Adrenal gland (tissue), 12 donors: ENCODE measurements around the gene P4HA2. TPM values are rescaled to one million over a fixed set of nuclear protein-coding genes. Genes with fewer than 3 reads are reported as not detected.
"Not testable (repeated sequence)": the region's sequence is repeated elsewhere in the genome, so short reads cannot be mapped to it uniquely, and the experiment has no call there.

ENCODE experiments used
- DNase-seq, 7 donors: peaks; one replicate each; pipeline ENCODE4 v3.0.0-alpha.2; 2019 to 2020
- H3K27ac ChIP-seq, 5 donors: fragments of 200-600 bp; sonication (generic) in 4 of 5; 1 replicate in 3 of 5; 2 replicates in 2 of 5; pipeline versions ENCODE4 v1.5.1 to v1.8.0; 2016 to 2020; ENCODE audit warnings: mild to moderate bottlenecking in 1 of 5
- H3K27me3 ChIP-seq: fragments of 200-600 bp; 2 replicates; pipeline ENCODE4 v1.8.0; 2021
- H3K36me3 ChIP-seq, 2 donors: fragments of 200-600 bp; replicated peaks in 1 of 2; 1 replicate in 1 of 2; 2 replicates in 1 of 2; pipeline versions ENCODE4 v1.5.1 to v1.8.0; 2018 to 2022
- H3K4me1 ChIP-seq, 2 donors: fragments of 200-600 bp; replicated peaks in 1 of 2; 1 replicate in 1 of 2; 2 replicates in 1 of 2; pipeline versions ENCODE4 v1.5.1 to v1.8.0; 2018 to 2021
- H3K4me3 ChIP-seq, 4 donors: fragments of 200-600 bp; sonication (generic) in 3 of 4; one replicate each; pipeline ENCODE4 v1.5.1; 2016 to 2018
- H3K9me3 ChIP-seq, 3 donors: fragments of 200-600 bp; sonication (generic) in 1 of 3; replicated peaks in 1 of 3; 1 replicate in 2 of 3; 2 replicates in 1 of 3; pipeline versions ENCODE4 v1.5.1 to v1.8.0; 2016 to 2021
- CTCF ChIP-seq, 6 experiments: fragments of 450-650 bp in 4 of 6; fragments of 200-600 bp in 2 of 6; sonication (generic) in 1 of 6; IDR thresholded peaks; 1 replicate in 5 of 6; 2 replicates in 1 of 6; pipeline versions ENCODE4 v1.5.1 to v1.8.0; 2016 to 2021; ENCODE audit warnings: antibody characterized with exemption in 6 of 6, mild to moderate bottlenecking in 2 of 6, moderate library complexity in 1 of 6
- POLR2A ChIP-seq, 2 donors: fragments of 450-650 bp; IDR thresholded peaks; one replicate each; pipeline ENCODE4 v1.6.1; 2017; ENCODE audit warnings: antibody characterized with exemption in 2 of 2, mild to moderate bottlenecking in 2 of 2, moderate library complexity in 1 of 2
- WGBS, 4 donors: extraction: QIAGEN DNeasy Blood & Tissue Kit in 2 of 4; methylation state at CpG; one replicate each; pipeline versions ENCODE4 v1.1.5 to v1.1.7; 2013 to 2017; 5-methylcytosine and 5-hydroxymethylcytosine counted together
- intact Hi-C, 2 donors: fragments of 100-400 bp; cut with DNase I; formaldehyde crosslinking; loops; one replicate each; pipeline versions ENCODE4 v1.14.1 to v1.15.0; 2022 to 2023
- microRNA-seq, 3 donors: library from miRNA; unstranded; fragments of <30 nt; microRNA quantifications; one replicate each; pipeline ENCODE4, GENCODE V29; 2017 to 2020
- polyA plus RNA-seq, 3 donors: library from polyadenylated mRNA; stranded (reverse); fragments of 200-250 nt in 2 of 3; fragments of 350-450 nt in 1 of 3; fragmentation: Illumina TruSeq in 1 of 3; extraction: RNeasy Lipid Tissue Mini Kit (QIAGEN cat#74804) in 1 of 3; gene quantifications; one replicate each; pipeline ENCODE4 v1.2.3, GENCODE V29; 2013 to 2014
- small RNA-seq, 2 donors: library from RNA; depleted of rRNA; stranded (forward); fragments of <200 nt; gene quantifications; one replicate each; pipeline ENCODE3, GENCODE V24; 2016
- total RNA-seq, 9 donors: library from RNA; depleted of rRNA in 4 of 9; stranded (reverse); fragments of >200 nt in 4 of 9; fragments of 120-200 nt in 1 of 9; fragmentation: NEBNext Ultra II Directional in 1 of 9; extraction: Animal tissue kit (Norgen Biotek cat#: 25700) in 1 of 9; gene quantifications; one replicate each; pipeline versions ENCODE4 v1.1.0 to v1.2.4, GENCODE V29; 2013 to 2023
- donor health status: healthy with polysubstance abuse.
- donor health status: Bipolar disorder and iron deficiency.
- donor health status: DM: yes; HTN: yes; CAD: no.
- donor health status: DM: no; HTN: no; CAD: no.
- donor health status: DM: no; HTN: no; CAD: no.
- donor health status: DM: yes; HTN: yes; CAD: no.

The P4HA2 gene
- total and polyA plus RNA-seq, 12 donors = 9.9 to 34.0 (median 15.5) TPM

DNA sequence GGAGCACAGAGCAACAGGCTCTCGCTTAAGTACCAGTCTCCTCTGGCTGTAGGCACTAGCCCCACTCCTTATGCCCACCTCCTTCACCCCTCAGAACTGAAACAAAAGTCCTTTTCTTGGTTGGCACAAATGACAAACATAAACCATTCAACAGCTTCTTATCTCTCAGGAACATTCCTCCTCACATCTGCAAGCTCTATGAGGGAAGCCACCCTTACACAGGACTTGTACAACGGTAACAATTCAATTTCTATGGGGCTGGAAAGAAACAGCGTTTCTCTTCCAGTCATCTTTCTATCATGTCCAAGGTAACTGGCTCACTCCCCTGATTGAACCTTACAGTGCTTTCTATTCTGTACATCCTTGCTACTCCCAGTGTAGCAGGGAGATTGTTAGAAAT, 80.0 kb downstream of the P4HA2 start:
- TF ChIP-seq CTCF (IDR thresholded peaks at IDR 0.05) (no peak), POLR2A (IDR thresholded peaks at IDR 0.05) (no peak)
- 62 to 81% (median 75%) methylated on average over 3 of the region's 3 CpGs for WGBS, 4 donors

DNA sequence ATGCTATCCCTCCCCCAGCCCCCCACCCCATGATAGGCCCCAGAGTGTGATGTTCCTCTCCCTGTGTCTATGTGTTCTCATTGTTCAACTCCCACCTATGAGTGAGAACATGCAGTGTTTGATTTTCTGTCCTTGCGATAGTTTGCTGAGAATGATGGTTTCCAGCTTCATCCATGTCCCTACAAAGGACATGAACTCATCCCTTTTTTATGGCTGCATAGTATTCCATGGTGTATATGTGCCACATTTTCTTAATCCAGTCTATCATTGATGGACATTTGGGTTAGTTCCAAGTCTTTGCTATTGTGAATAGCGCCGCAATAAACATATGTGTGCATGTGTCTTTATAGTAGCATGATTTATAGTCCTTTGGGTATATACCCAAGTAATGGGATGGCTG, 82.3 kb downstream of the P4HA2 start:
- 83 to 98% (median 94%) methylated on average over 3 of the region's 3 CpGs for WGBS, 4 donors
- intact Hi-C loops = not testable (repeated sequence)

More for the DNA sequence above, 80.0 kb downstream of the P4HA2 start:
- no peaks in the 10 kb centered on the region for H3K4me1 ChIP-seq
- no peaks in the 10 kb centered on the region for H3K36me3 ChIP-seq
- DNase-seq = no peak
- no peaks in the 10 kb centered on the region for H3K9me3 ChIP-seq
- intact Hi-C loops = no loop called here
- H3K27me3 ChIP-seq = no peaks in the 10 kb centered on the region
- no peak overlapping the region for H3K27ac ChIP-seq
- no peak overlapping the region for H3K4me3 ChIP-seq

DNA sequence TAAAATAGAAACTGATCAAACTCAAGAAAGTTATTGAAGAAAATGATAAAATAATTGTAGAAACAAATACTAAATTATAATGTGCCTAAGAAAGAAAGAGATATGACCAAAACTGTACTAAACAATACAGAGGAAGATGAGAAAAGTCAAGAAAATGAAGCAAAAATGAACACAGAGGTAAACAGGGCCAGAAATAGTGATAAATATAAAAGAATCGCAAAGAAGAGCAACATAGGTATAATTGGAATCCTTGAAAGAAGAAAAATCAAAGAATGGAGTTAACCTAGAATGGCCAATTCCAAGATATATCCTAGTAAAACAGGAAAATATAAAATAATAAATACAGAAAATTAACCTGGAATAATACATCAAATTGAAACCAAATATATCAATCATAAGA, 84.5 kb downstream of the P4HA2 start:
- intact Hi-C loops = no loop called here
- no peaks in the 10 kb centered on the region for H3K9me3 ChIP-seq

More for the DNA sequence above, 82.3 kb downstream of the P4HA2 start:
- not testable (repeated sequence) for H3K4me3 ChIP-seq, H3K9me3 ChIP-seq, H3K4me1 ChIP-seq, H3K27me3 ChIP-seq, H3K27ac ChIP-seq, DNase-seq, H3K36me3 ChIP-seq

DNA sequence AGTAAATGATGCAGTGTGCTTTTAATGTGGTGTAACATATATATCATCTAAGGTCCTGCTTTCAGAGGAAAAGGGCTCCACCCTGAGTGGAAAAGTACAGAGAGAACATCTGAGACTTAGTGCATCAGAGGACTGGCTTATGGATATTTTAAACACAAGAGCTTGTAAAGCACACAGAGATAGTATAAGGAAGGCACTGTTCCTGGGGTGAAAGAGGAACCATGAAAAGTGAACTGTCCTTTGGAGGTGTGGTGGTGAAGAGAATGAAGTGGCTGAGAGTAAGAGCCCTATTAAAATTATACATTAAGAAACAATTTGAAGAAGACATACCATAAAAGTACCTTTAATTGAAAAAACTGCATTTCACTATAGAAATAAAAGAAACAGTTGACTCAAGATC, 85.2 kb downstream of the P4HA2 start:
- no peaks in the 10 kb centered on the region for H3K9me3 ChIP-seq

More for the DNA sequence above, 84.5 kb downstream of the P4HA2 start:
- TF ChIP-seq CTCF (IDR thresholded peaks at IDR 0.05) (no peak), POLR2A (IDR thresholded peaks at IDR 0.05) (no peak)
- Histone ChIP-seq H3K27ac (no peak overlapping the region), H3K27me3 (no peaks in the 10 kb centered on the region), H3K4me3 (no peak overlapping the region), H3K36me3 (no peaks in the 10 kb centered on the region), H3K4me1 (no peaks in the 10 kb centered on the region)
- WGBS, 4 donors = 87 to 93% (median 92%) methylated on average over 1 of the region's 1 CpG
- DNase-seq = no peak

More for the DNA sequence above, 85.2 kb downstream of the P4HA2 start:
- TF ChIP-seq CTCF (IDR thresholded peaks at IDR 0.05) = no peak
- Histone ChIP-seq H3K4me1 (no peaks in the 10 kb centered on the region), H3K27me3 (no peaks in the 10 kb centered on the region), H3K27ac (no peak overlapping the region), H3K36me3 (no peaks in the 10 kb centered on the region), H3K4me3 (no peak overlapping the region)
- DNase-seq = no peak
- intact Hi-C loops = no loop called here

Small RNAs within 50 kb of the gene (microRNA-seq; reads per million reads assigned to microRNA genes)
- gene MIR6830 = 0 reads per million in 3 donors

Small RNAs within 50 kb of the gene (small RNA-seq; reads per million reads assigned to genes)
- gene AC063976.4 = 0 reads per million in 2 donors

Other genes starting within 250 kb of the P4HA2 start
- 10 to 100 TPM in 2 of 9 donors, 1 to 10 TPM in 7; 5.5 to 14.5 (median 7.8) TPM for gene ACSL6, start 216.2 kb downstream of the P4HA2 start, total RNA-seq
- gene ACSL6, start 216.2 kb downstream of the P4HA2 start, polyA plus RNA-seq = 1 to 10 TPM; 2.5 to 6.5 (median 6.4) TPM
- gene IL3, start 167.2 kb downstream of the P4HA2 start, total RNA-seq = not detected
- gene IL3, start 167.2 kb downstream of the P4HA2 start, polyA plus RNA-seq = not detected
- gene CSF2, start 154.1 kb downstream of the P4HA2 start, total RNA-seq = under 1 TPM in 1 of 9 donors, not detected in 8; 0.31 TPM
- not detected for gene CSF2, start 154.1 kb downstream of the P4HA2 start, polyA plus RNA-seq
- gene PDLIM4, start 29.8 kb upstream of the P4HA2 start, total RNA-seq = 10 to 100 TPM in 1 of 9 donors, 1 to 10 TPM in 7, under 1 TPM in 1; 0.87 to 11.7 (median 3.6) TPM
- 10 to 100 TPM in 2 of 3 donors, 1 to 10 TPM in 1; 2.8 to 20.2 (median 14.3) TPM for gene PDLIM4, start 29.8 kb upstream of the P4HA2 start, polyA plus RNA-seq
- 1 to 10 TPM; 1.4 to 8.2 (median 2.8) TPM for gene SLC22A4, start 66.5 kb upstream of the P4HA2 start, total RNA-seq
- 1 to 10 TPM; 3.3 to 4.0 (median 3.7) TPM for gene SLC22A4, start 66.5 kb upstream of the P4HA2 start, polyA plus RNA-seq
- gene SLC22A5, start 141.9 kb upstream of the P4HA2 start, total RNA-seq = 10 to 100 TPM in 8 of 9 donors, 1 to 10 TPM in 1; 4.4 to 24.1 (median 14.8) TPM
- gene SLC22A5, start 141.9 kb upstream of the P4HA2 start, polyA plus RNA-seq = 10 to 100 TPM in 1 of 3 donors, 1 to 10 TPM in 2; 9.6 to 12.6 (median 9.8) TPM